NT2/D1 (cell line): ENCODE measurements around the gene DPEP1.

Source experiments
- SUZ12 ChIP-seq: IDR thresholded peaks from 2 replicates; pipeline ENCODE4 v1.6.1; 2011; ENCODE audit not compliant: insufficient read length, insufficient read depth; ENCODE audit errors: extremely low read depth
- ZNF274 ChIP-seq: IDR thresholded peaks from 2 replicates; pipeline ENCODE4 v1.6.1; 2011; ENCODE audit warnings: mild to moderate bottlenecking, low read depth, low read length

DNA sequence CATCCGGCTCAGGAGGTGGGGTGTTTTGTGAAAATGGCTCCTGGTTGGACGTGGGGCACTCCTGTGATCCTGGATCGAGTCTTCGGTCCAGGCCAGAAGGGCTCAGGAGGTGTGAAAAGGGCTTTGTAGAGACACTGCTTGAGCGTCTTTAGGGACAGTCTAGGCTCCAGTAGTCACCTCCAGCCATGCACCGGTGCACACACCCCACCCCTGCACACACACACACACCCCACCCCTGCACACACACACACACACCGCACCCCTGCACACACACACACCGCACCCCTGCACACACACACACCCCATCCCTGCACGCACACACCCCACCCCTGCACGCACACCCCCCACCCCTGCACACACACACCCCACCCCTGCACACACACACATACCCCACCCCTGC, 25.0 kb downstream of the DPEP1 start:
- no peak for TF ChIP-seq SUZ12
- no peak for TF ChIP-seq ZNF274
